Esophagus muscularis mucosa (tissue), 3 donors: ENCODE measurements around the gene ONECUT3.

Experiments used
- CTCF ChIP-seq, 3 experiments: fragments of 200-600 bp in 2 of 3; fragments of 450-650 bp in 1 of 3; sonication (generic) in 2 of 3; IDR thresholded peaks; one replicate each; pipeline ENCODE4 v1.5.1; 2017 to 2019; ENCODE audit warnings: antibody characterized with exemption in 3 of 3, mild to moderate bottlenecking in 2 of 3, moderate library complexity in 1 of 3
- EP300 ChIP-seq: sonication (generic); formaldehyde crosslinking; IDR thresholded peaks from one replicate; pipeline ENCODE4 v1.6.1; 2017; ENCODE audit warnings: antibody characterized with exemption

GRCh38 chr19:1775951-1776605 is 22.8 kb downstream of the ONECUT3 start:
- no peak for TF ChIP-seq CTCF (IDR thresholded peaks at IDR 0.05)
- no peak for TF ChIP-seq EP300
